SH-SY5Y (cell line): ENCODE measurements around the gene ACTR5.

ENCODE experiments used
- GATA2 ChIP-seq: IDR thresholded peaks from 2 replicates; pipeline ENCODE4 v1.6.1; 2011; ENCODE audit warnings: mild to moderate bottlenecking, low read depth, low read length
- GATA3 ChIP-seq: IDR thresholded peaks from 2 replicates; pipeline ENCODE4 v1.6.1; 2011; ENCODE audit warnings: low read depth, mild to moderate bottlenecking, low read length, moderate library complexity

- TF ChIP-seq GATA2 (no peak), GATA3 (no peak)
Observed at GRCh38 chr20:38703526-38703925, 44.7 kb upstream of the ACTR5 start.
